GM21717 (cell line): ENCODE data around the gene CD83.
A peak's percentile ranks its signal among the peaks of the same experiment; 100 is the strongest.
"Not testable (repeated sequence)": the region's sequence is repeated elsewhere in the genome, so short reads cannot be mapped to it uniquely, and the experiment has no call there.

Experiments used
- ATAC-seq: cut with Tn5 transposase; IDR thresholded peaks from one replicate; pipeline ENCODE4 v1.9.1; 2021; ENCODE audit warnings: mild to moderate bottlenecking, moderate library complexity; ENCODE audit not compliant: unreplicated experiment

The CD83 gene, protein sequence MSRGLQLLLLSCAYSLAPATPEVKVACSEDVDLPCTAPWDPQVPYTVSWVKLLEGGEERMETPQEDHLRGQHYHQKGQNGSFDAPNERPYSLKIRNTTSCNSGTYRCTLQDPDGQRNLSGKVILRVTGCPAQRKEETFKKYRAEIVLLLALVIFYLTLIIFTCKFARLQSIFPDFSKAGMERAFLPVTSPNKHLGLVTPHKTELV

DNA sequence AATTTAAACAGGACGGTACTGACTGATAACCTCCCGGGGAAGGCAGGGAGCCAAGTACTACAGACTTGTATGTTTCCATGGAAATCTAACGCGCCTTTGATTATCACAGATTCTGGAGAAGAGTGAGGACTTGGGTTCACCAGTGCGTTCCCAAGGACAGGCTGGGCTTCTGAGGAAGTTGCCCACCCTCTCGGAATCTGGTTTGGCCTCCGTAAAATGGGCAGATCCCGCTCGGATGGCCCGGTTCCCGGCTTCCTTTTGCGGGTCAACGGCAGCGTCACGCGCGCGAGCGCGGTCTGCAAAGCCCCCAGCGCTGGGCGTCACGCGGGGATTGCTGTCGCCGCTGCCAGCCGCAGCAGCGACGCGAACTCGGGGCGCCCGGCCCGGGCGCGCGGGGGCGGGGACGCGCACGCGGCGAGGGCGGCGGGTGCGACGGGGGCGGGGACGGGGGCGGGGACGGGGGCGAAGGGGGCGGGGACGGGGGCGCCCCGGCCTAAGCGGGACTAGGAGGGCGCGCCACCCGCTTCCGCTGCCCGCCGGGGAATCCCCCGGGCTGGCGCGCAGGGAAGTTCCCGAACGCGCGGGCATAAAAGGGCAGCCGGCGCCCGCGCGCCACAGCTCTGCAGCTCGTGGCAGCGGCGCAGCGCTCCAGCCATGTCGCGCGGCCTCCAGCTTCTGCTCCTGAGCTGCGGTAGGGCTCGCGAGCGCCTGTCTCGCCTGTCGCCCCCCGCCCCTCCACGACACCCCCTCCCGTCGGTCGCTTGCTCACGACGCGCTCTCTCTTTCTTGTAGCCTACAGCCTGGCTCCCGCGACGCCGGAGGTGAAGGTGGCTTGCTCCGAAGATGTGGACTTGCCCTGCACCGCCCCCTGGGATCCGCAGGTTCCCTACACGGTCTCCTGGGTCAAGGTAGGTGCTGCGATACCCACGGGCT is at the start of gene CD83:
Gene CD83, plus strand, starts transcription at position 615 of the 933 bp plus-strand sequence. Its CDS starts 40 bp downstream, at position 655.
- ATAC-seq: peak; percentile 56

DNA sequence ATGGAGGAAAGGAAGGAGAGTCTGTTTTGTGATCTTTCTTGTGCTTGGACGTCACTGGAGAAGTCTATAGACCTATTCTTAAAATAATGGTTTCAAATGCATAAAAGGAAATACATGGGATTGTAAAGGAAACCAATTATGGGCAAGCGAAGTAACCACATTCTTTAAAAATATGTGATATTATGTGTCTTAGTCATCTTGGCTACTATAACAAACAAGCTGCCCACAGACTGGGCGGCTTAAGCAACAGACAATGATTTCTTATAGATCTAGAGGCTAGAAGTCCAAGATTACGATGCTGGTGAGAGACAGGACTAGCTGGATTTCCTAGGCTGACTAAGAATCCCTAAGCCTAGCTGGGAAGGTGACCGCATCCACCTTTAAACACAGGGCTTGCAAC is 49.4 kb upstream of the CD83 start:
- no peak for ATAC-seq

DNA sequence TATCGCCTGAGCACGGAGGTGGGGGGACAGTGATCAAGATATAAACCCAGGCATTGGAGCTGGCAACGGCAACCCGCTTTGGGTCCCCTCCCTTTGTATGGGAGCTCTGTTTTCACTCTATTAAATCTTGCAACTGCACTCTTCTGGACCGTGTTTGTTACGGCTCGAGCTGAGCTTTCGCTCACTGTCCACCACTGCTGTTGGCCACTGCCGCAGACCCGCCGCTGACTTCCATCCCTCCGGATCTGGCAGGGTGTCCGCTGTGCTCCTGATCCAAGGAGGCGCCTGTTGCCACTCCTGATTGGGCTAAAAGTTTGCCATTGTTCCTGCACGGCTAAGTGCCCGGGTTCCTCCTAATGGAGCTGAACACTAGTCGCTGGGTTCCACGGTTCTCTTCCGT is 48.9 kb upstream of the CD83 start:
- no peak for ATAC-seq

DNA sequence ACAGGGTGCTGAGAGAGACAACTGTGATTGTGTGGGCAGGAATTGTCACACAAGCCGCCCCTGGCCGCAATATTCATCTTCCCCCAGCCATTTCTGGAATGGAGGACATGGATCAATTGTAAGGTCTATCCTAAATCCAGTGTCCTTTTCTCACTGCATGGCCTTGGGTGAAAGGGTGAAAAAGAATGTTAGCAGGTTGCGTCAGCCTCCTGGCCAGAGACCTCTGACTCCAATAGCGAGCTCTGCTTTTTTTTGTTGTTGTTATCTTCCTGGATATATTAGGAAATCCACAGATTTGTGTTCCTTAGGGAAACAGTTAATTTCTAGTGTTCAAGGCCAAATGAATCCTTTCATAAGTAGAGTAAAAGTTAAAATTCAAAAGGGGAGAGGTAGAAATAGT is 47.1 kb upstream of the CD83 start:
- no peak for ATAC-seq

DNA sequence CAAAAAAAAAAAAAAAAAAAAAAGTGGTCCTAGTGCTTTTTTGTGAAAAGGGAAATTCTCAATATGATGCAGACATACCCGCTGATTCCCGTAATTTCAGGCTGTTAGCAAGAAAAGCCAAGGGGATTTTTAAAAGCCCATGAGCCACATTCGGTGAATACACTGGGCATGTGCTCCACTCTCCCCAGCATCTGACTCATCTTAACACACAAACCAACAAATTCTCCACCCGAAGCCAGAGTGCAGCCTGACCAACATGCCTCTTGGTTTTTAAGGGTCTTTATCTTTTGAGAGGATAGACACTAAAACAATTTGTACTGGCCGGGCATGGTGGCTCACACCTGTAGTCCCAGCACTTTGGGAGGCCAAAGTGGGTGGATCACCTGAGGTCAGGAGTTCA is 45.5 kb upstream of the CD83 start:
- ATAC-seq: no peak

DNA sequence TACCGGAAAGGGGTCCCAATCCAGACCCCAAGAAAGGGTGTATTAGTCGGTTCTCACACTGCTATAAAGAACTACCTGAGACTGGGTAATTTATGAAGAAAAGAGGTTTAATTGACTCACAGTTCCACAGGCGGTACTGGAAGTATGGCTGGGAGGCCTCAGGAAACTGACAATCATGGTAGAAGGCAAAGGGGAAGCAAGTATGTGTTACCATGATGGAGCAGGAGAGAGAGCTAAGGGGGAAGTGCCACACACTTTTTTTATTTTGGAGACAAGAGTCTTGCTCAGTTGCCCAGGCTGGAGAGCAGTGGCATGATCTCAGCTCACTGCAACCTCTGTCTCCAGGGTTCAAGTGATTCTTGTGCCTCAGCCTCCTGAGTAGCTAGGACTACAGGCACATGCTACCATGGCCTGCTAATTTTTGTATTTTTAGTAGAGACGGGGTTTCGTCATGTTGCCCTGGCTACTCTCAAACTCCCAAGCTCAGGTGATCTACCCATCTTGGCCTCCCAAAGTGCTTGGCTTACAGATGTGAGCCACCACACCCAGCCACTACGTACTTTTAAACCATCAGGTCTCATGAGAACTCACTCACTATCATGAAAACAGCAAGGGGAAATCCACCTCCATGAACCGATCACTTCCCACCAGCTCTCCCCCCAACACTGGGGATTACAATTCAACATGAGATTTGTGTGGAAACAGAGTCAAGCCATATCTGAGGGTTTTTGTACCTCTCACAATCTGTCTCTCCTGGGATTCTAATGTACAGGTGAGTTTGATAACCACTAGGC is 43.8 kb upstream of the CD83 start:
- not testable (repeated sequence) for ATAC-seq

DNA sequence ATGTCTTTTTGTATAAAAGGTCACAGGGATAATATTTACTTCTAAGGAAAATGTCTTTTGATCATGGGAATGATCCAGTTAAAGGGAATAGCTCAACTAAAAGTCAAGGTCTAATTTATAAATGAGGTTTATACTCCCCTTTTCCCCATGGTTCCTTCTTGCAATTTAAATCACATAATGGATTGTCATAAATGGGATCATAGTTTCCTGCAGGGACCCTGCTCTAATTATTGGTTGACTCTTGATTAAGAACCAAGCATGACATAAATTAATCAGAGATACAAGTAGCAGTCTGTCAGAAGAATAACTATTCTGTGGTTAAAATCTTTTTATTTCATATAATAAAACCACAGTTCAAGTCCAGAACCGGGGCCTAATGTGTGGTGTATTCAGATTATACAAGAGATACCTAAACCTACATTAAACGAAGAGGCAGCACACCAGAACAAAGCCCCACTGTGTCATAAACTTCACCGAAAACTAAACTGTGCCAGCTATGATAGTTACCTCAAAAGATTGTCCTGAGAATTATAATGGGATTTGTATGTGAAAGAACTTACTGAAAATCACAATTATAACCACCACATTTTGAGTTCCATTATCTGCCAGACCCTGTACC is 43.0 kb upstream of the CD83 start:
- no peak for ATAC-seq

DNA sequence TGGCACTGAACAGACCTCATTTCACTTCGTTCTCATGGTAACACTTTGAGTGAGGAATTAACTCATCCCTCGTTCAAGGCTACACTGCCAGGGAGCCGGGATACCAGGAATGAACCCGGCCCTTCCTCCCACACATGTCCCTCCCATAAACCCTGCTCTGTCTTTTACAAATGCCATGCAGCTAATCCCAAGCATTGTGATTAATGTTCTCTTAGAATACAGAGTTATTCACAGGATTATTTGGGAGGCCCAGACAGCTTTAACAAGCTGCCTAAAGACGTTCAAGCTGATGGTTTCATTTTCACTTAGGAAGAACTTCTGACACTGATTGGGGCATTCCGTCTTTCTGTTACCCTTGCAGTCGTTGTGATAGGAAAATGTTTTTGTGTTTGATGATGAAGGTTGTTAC is 42.5 kb upstream of the CD83 start:
- peak; percentile 61 for ATAC-seq

DNA sequence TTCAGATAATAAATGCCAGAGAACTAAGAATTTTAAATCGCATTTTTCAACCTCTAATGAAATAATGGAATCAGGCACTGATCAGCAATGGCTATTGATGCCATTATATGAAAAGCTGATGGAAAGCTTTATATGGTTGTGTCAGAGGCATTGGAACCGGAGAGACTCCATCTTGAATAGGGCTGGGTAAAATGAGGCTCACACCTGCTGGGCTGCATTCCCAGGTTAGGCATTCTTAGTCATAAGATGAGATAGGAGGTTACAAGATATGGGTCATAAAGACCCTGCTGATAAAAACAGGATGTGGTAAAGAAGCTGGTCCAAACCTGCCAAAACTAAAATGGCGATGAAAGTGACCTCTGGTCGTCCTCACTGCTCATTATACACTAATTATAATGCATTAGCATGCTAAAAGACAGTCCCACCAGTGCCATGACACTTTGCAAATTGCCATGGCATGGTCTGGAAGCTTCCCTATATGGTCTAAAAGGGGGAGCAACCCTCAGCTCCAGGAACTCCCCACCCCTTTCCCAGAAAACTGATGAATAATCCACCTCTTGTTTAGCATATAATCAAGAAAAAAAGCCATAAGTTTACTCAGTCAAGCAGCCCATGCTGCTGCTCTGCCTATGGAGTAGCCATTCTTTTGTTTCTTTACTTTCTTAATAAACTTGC is 40.2 kb upstream of the CD83 start:
- ATAC-seq: no peak

DNA sequence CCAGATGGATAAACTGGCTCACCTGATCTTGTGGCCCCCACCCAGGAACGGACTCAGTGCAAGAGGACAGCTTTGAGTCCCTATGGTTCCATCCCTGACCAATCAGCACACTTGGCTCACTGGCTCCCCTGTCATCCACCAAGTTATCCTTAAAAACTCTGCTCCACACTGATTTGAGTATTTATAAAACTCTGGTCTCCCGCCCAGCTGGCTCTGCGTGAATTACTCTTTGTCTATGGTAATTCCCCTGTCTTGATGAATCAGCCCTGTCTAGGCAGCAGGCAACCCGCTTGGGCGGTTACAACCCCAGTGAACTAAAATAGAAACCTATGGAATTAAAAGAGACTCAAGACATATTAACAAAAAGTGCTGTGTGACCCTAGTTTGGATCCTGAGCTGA is 38.1 kb upstream of the CD83 start:
- no peak for ATAC-seq

DNA sequence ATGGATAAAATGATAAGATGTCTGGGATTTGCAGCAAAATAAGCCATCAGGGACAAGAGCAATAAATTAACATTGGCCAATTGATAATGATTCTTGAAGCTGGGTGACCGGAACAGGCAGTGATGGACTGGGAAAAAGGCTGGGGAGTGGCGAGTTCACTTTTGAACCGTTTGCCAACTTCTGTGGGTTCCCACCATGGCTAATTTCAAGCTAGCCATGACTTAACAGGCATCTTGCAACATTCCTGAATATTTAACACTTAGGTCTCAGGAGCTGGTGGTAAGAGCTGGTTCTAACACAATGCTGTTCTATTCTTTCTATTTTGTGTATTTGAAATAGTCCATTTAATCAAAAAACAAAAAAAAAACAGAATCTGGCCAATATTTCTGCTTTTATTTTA is 37.6 kb upstream of the CD83 start:
- ATAC-seq: no peak

DNA sequence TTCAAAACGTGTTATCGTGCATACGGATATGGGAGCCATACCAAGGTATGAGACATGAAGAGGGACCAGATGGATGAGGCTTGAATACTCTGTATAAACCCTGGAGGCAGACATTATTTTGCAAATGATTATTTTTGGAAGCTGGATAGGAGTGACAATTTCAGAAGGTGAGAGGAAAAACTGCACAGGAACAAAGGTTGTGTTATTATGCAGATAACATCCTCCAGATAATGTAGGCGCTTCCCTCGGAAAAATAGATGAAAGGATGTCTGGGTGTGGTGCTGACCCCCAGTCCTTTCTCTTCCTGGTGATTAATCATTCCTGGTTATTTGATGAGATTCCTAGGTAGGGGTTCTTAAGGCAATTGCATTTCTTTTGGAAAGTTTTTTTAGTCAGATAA is 36.4 kb upstream of the CD83 start:
- no peak for ATAC-seq

DNA sequence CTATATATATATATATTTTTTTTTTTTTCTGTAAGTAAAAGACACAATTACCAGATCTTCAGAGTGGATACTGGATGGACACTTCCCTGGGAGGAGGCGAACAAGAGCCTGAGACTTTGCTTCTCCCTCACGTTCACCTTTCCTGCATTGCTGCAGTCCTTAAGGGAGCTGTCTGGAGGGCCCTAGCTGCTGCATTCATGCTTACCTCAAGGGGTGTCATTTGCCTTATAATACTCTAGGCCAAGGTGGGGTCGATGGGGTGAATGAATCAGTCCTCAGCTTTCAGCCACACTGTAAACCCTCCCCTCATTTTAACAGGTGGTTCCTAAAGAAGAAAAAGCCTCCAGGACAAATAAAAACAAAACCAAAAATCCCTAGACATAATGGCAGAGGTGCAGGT is 34.8 kb upstream of the CD83 start:
- no peak for ATAC-seq

DNA sequence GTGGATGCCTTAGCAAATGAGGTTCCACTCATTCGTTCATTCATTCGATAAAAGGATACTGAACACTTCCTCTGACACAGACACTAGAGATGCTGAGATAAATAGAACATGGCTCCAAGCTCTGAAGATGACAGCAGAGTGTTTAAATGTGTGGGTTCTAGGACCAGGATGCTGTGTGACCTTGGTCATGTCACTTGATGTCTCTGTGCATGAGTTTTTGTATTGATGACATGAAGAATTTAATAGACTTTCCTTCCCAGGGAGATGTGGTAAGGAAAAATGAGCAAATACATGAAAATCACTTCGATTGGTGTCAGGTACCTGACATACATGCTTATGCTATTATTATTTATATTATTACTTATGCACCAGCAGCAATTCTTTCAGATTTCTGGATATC is 34.3 kb upstream of the CD83 start:
- ATAC-seq: no peak

DNA sequence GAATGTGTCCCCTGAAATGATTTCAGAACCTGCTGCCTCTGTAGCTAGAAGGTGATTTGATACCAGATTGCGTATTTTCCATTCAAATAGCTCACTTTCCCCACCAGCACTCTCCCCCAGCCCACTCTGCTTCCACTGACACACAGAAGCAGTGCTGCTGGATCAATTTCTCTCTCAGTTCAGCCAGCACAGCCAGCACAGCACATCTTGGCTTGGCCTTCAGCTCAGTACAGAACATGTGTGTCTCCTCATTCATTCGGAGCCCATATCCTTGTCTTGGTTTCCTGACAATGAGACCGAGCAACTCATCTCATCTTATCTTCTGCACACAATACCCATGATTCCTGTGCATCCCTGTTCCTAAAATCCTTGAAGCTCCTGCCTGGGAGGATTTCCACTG is 33.8 kb upstream of the CD83 start:
- ATAC-seq: no peak

DNA sequence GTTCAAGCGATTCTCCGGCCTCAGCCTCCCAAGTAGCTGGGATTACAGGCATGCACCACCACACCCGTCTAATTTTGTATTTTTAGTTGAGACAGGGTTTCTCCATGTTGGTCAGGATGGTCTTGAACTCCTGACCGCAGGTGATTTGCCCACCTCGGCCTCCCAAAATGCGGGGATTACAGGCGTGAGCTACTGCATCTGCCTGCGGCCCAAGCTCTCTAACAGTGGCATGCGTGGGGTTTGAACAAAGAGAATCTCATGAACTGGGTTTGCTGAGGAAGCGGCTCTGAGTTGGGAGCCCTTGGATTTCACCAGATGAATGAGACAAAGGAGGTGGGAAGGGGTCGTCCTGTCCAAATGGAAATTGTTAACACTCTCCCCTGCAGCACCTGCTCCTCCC is 33.2 kb upstream of the CD83 start:
- ATAC-seq: no peak

DNA sequence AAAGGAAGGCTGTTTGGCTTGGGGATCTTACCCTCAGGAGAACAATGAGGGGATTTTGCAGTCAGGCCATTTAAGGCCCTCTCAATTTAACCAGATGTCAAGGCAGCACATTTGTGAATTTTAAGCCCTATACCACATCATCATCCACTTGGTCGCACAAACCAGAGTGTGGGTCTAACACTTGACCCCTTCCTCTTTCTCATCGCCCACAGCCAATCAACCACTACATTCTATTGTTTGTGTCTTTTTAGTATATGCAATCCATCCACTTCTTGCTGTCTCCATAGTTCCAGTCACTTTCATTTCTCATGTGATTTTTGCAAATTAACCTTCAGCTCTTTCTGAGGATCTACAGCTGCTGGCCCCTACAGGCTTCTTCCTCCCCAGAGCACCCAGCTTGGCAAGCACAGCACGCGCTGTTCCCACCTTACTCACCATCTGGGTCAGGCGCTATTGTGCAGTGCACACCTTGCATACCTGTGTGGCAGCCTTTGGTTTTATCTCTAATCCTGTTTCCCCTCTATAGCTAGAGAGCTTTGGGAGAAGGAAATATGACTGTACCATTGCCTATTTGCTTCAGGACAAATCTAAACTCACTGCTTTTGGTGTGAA is 32.3 kb upstream of the CD83 start:
- no peak for ATAC-seq

DNA sequence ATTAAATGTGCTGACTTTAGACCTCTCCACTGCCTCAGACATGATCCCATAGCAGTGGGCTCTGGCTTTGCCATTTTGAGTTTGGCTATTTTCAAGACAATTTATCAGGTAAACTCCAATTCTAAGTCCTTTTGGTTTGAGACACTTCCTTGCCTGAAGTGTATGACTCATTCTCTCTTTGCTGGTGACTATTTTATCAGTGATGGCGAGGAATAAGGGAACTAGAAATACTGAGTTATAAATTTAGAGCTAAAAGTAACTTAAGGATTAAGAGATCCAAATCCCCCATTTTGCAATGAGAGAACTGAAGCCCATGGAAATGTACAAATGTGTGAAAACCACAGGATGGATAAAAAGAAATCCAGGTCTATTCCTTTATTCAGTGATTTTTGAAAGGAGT is 30.9 kb upstream of the CD83 start:
- ATAC-seq: no peak

DNA sequence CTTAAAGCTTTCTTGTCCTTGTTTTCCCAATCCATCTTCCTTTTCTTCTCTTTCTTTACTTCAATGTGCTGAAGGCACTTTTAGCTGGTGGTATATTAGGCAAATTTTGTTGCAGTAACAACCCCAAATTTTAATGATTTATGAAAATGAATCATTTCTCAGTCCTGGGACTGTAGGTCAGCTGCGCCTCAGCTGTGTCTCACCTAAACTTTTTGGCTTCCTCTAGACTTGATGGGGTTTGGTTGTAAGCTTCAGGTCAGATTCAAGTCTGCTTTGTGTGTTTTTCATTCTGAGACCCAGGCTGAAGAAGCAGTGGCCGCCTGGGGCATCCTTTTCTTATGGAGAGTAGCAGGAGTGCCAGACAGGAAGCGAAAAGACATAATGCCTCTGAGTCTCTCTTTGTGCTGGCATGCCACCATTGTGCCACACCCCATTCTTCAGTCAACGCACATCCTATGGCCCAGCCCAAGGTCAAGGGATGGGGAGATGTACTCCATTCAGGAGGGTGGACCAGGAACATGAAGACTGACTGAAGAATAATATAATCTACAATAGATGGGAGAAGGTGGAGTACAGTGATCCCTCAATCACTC is 28.9 kb upstream of the CD83 start:
- no peak for ATAC-seq

DNA sequence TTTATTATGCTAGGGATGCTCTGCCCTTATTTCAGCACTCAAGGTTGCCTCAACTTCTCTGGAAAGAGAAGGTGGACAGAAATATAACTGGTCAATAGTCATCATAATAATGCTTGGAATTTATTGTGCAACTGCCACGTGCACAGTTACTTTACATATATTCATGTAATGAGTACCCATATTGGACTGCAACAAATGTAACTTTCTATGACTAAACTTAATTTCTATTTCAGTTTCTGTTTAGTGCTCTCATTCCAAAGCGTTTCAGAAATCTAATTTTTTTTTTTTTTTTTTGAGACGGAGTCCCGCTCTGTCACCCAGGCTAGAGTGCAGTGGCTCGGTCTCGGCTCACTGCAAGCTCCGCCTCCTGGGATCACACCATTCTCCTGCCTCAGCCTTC is 28.3 kb upstream of the CD83 start:
- ATAC-seq: peak; percentile 62
